PFSK-1 (cell line): ENCODE data around the gene S100P.

Source experiments
- FOXP2 ChIP-seq: optimal IDR thresholded peaks from 2 replicates; pipeline ENCODE3; 2011; ENCODE audit warnings: borderline replicate concordance, control low read depth, inconsistent platforms; ENCODE audit not compliant: insufficient read depth; ENCODE audit errors: extremely low read length, extremely low read depth
- POLR2AphosphoS5 ChIP-seq: IDR thresholded peaks from 2 replicates; pipeline ENCODE4 v1.6.1; 2012; ENCODE audit warnings: low read depth, mild to moderate bottlenecking, control low read depth, low read length, moderate library complexity
- REST ChIP-seq, 2 experiments: IDR thresholded peaks; 2 replicates each; pipeline versions ENCODE4 v1.6.1 to v1.8.0; 2011 to 2012; ENCODE audit warnings: low read depth in 2 of 2, low read length in 2 of 2, control low read depth in 1 of 2, inconsistent platforms in 1 of 2, mild to moderate bottlenecking in 1 of 2, moderate library complexity in 1 of 2; ENCODE audit not compliant: insufficient read depth in 1 of 2
- SIN3A ChIP-seq: IDR thresholded peaks from 2 replicates; pipeline ENCODE4 v1.6.1; 2012; ENCODE audit warnings: mild to moderate bottlenecking, low read length, moderate library complexity, borderline replicate concordance; ENCODE audit not compliant: insufficient read depth
- TAF1 ChIP-seq: IDR thresholded peaks from 2 replicates; pipeline ENCODE4 v1.6.1; 2012; ENCODE audit warnings: low read length, control low read depth, borderline replicate concordance; ENCODE audit not compliant: insufficient read depth

GRCh38 chr4:6720202-6720699 lies 26.6 kb downstream of the S100P start:
- no peak for TF ChIP-seq REST (IDR thresholded peaks at IDR 0.05; ENCODE audit: insufficient read depth in 1 of 2, low read depth in 2 of 2, low read length in 2 of 2)
- TF ChIP-seq SIN3A: no peak
- no peak for TF ChIP-seq POLR2AphosphoS5
- no peak for TF ChIP-seq TAF1
- TF ChIP-seq FOXP2: no peak
